ENCODE data around the gene TM7SF2. TPM values are rescaled to one million over a fixed set of nuclear protein-coding genes. Genes with fewer than 3 reads are reported as not detected.
A peak's percentile ranks its signal among the peaks of the same experiment; 100 is the strongest.

Gene TM7SF2
- total and polyA plus RNA-seq, 2 of the 13 experiments (the other 11 are each of a cell fraction or from before 2014, with no cell fraction given) = 56.0 to 66.9 TPM

GRCh38 chr11:65118097-65118837 lies 6.6 kb downstream of the TM7SF2 start:
- BruUV-seq (replicated peaks) = no TSS peak
- FAIRE-seq = no peak
- Histone ChIP-seq H3K79me2 (ENCODE audit: insufficient read depth, low read length) (peaks cover 32% of the 10 kb centered on the region), H3K4me3 (replicated peaks in 1 of 3; ENCODE audit: insufficient read depth in 1 of 3, low read depth in 2 of 3, low read length in 3 of 3) (no peak overlapping the region), H4K20me1 (ENCODE audit: insufficient read depth, low read length) (no peaks in the 10 kb centered on the region), H3K4me2 (ENCODE audit: low read depth, low read length) (peak overlapping the region; percentile 14; the same call in 1 of the 2 replicates), H3K27ac (ENCODE audit: extremely low read length, insufficient read depth, low read length) (no peak overlapping the region), H2AFZ (ENCODE audit: low read length) (no peak overlapping the region), H3K27me3 (ENCODE audit: control insufficient read depth in 1 of 2, insufficient read depth in 2 of 2, low read length in 2 of 2) (no peaks in the 10 kb centered on the region; a peak in 1 of 5 replicates), H3K9ac (ENCODE audit: insufficient read depth, low read depth, low read length) (no peak overlapping the region), H3K4me1 (ENCODE audit: insufficient read depth, low read length) (peaks cover 46% of the 10 kb centered on the region), H3K9me3 (ENCODE audit: low read length) (no peaks in the 10 kb centered on the region), H3K36me3 (replicated peaks in 1 of 2; ENCODE audit: control insufficient read depth in 1 of 2, insufficient read depth in 2 of 2, low read length in 2 of 2) (peaks cover 7 to 22% of the 10 kb centered on the region in 2 experiments; a peak in 4 of 5 replicates)
- ATAC-seq = no peak
- intact Hi-C loops (cut with micrococcal nuclease; ENCODE audit: unreplicated experiment) = no loop called here
- WGBS (ENCODE audit: low lambda C conversion rate) = 93% methylated on average over 17 of the region's 18 CpGs
- no peak for DNase-seq (ENCODE audit: low spot score)
- in situ Hi-C loops (cut with HindIII; ENCODE audit: extremely low pct_ligation_motif_present, low pct_unique_long_range_greater_than_20kb) = no loop called here
- ChIA-PET POLR2A (interaction anchor here (1.0 to 4.1 kb wide), 11 partner anchors 8 to 339 kb away, joined by 3 to 23 read pairs (median 3); partner anchors contain the start of genes CAPN1, GPHA2, SAC3D1 and SNX15), CTCF (ENCODE audit: low intra/inter-chr PET ratio, low total read pairs) (interaction anchor here (1.4 to 1.5 kb wide), 2 partner anchors 62 to 104 kb away, joined by 5 to 11 read pairs; partner anchors contain the start of genes ARL2 and CAPN1)
- TF ChIP-seq MXD4 (CRISPR knock-in tag; IDR thresholded peaks at IDR 0.05) (no peak), ZFY (CRISPR knock-in tag; IDR thresholded peaks at IDR 0.05) (no peak), ZNF839 (CRISPR knock-in tag; IDR thresholded peaks at IDR 0.05; ENCODE audit: borderline replicate concordance) (0 out of 2 replicates have a peak, but pooled peaks have one; percentile 11), TOE1 (CRISPR knock-in tag; IDR thresholded peaks at IDR 0.05) (no peak), LCORL (IDR thresholded peaks at IDR 0.05) (no peak), LCORL (CRISPR knock-in tag; IDR thresholded peaks at IDR 0.05) (no peak), RELA (CRISPR knock-in tag; IDR thresholded peaks at IDR 0.05) (no peak), ZNF781 (CRISPR knock-in tag; IDR thresholded peaks at IDR 0.05; ENCODE audit: borderline replicate concordance, not compliant biosample characterization) (no peak), SP4 (CRISPR knock-in tag; IDR thresholded peaks at IDR 0.05) (no peak), ZNF550 (CRISPR knock-in tag; IDR thresholded peaks at IDR 0.05; ENCODE audit: borderline replicate concordance) (0 out of 2 replicates have a peak, but pooled peaks have one; percentile 35), FOXK1 (CRISPR knock-in tag; IDR thresholded peaks at IDR 0.05; ENCODE audit: borderline replicate concordance, low read depth) (no peak), HNF1A (IDR thresholded peaks at IDR 0.05; ENCODE audit: low read depth) (no peak), HNF1A (CRISPR knock-in tag; IDR thresholded peaks at IDR 0.05; ENCODE audit: borderline replicate concordance) (no peak), SMAD3 (CRISPR knock-in tag; IDR thresholded peaks at IDR 0.05) (no peak), ZSCAN5A (CRISPR knock-in tag; IDR thresholded peaks at IDR 0.05; ENCODE audit: borderline replicate concordance) (no peak), CSRNP1 (CRISPR knock-in tag; IDR thresholded peaks at IDR 0.05) (no peak), ZNF225 (CRISPR knock-in tag; IDR thresholded peaks at IDR 0.05) (no peak), POLR2A (IDR thresholded peaks at IDR 0.05; ENCODE audit: insufficient read depth in 1 of 2, low read depth in 2 of 2, low read length in 2 of 2) (peak in 1 of 2 experiments; percentile 12; a peak in 1 of 4 replicates)

Measured in HepG2 (cell line).